Measurements from ENCODE around the gene TMCC3.

- TF ChIP-seq CTCF (IDR thresholded peaks at IDR 0.05) (no peak), EP300 (IDR thresholded peaks at IDR 0.05) (no peak), POLR2A (IDR thresholded peaks at IDR 0.05) (no peak), POLR2AphosphoS5 (IDR thresholded peaks at IDR 0.05) (no peak)
Measured at GRCh38 chr12:94638521-94638920, 11.8 kb downstream of the TMCC3 start.

Measured in stomach (tissue), 4 donors.